ENCODE results near the gene DTL.

GRCh38 chr1:212108187-212108586 is 72.6 kb downstream of the DTL start:
- TF ChIP-seq CTCF (IDR thresholded peaks at IDR 0.05) (no peak), EZH2phosphoT487 (IDR thresholded peaks at IDR 0.05) (no peak), EZH2 (IDR thresholded peaks at IDR 0.05) (no peak)
